Stimulated activated CD8-positive, alpha-beta memory T cell treated with anti-CD3 and anti-CD28 coated beads, Interleukin-15, amount 100 ng/mL, for 4 hours (primary cell): Measurements from ENCODE around the gene CLDN1.
A peak's percentile ranks its signal among the peaks of the same experiment; 100 is the strongest.

Source experiments
- DNase-seq, 2 donors: peaks; one replicate each; pipeline ENCODE4 v3.0.0-alpha.2; 2020; ENCODE audit warnings: low read depth in 2 of 2

The CLDN1 gene, protein sequence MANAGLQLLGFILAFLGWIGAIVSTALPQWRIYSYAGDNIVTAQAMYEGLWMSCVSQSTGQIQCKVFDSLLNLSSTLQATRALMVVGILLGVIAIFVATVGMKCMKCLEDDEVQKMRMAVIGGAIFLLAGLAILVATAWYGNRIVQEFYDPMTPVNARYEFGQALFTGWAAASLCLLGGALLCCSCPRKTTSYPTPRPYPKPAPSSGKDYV

DNA sequence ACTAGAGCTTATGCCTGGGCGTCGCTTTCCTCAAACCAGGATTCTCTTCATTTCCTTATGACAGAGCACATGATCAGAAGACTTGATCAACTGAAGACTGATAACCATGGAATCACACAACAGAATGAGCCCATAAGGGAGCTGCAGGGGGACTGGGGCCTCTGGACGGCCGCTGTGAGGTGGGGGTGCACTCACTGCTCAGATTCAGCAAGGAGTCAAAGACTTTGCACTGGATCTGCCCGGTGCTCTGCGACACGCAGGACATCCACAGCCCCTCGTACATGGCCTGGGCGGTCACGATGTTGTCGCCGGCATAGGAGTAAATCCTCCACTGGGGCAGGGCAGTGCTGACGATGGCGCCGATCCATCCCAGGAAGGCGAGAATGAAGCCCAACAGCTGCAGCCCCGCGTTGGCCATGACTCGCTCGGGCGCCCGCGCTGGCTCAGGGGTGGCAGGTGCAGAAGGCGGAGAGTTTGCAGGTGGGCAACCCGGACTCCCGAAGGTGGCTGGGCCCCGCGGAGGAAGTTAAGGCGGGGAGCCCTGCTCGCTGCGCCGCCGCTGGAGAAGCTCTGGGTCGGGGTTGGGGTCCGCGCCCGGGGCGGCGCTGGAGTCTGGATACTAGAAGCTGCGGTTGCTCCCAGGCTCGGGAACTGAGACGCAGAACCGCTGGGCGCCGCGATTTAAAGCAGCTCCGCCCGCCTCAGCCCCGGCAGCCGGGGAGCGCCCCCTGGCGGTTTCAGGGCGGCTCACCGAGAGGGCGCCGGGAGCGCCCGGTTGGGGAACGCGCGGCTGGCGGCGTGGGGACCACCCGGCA lies at the start of gene CLDN1:
CLDN1 (minus strand) TSS at position 658 of the 815 bp plus-strand sequence; CDS start at position 418, 240 bp downstream.
- peak; percentile 29 to 37 for DNase-seq

DNA sequence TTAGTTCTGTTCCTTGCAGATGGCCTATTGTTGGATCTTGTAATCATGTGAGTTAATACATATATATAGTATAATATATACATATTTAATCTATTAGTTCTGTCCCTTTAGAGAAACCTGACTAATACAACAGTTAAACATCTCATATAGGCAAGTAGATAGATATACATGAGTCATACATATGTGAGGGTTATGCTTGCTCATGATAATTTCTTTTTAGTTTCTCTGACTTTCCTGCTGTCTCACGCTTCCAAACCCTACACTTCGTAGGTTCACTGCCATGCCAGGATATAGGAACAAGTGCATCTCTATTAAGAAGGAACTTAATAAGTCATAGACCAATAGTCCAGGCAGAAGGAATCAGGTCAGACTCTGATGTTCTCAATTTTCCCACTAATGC lies 48.9 kb upstream of the CLDN1 start:
- no peak for DNase-seq

DNA sequence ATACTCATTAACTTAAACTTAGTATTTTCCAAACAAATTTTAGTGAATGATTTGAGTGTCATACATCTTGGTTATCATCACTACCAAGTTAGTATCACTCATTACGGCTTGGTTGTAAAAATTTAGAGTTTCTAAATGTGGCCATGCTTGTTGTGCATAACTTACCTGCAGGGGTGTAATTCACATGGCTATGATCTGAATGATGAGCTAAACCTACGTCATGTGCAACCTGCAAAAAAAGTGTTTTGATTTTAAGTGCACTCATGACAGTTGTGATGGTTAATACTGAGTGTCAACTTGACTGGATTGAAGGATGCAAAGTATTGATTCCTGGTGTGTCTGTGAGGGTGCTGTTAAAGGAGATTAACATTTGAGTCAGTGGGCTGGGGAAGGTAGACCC lies 48.1 kb upstream of the CLDN1 start:
- DNase-seq: no peak

DNA sequence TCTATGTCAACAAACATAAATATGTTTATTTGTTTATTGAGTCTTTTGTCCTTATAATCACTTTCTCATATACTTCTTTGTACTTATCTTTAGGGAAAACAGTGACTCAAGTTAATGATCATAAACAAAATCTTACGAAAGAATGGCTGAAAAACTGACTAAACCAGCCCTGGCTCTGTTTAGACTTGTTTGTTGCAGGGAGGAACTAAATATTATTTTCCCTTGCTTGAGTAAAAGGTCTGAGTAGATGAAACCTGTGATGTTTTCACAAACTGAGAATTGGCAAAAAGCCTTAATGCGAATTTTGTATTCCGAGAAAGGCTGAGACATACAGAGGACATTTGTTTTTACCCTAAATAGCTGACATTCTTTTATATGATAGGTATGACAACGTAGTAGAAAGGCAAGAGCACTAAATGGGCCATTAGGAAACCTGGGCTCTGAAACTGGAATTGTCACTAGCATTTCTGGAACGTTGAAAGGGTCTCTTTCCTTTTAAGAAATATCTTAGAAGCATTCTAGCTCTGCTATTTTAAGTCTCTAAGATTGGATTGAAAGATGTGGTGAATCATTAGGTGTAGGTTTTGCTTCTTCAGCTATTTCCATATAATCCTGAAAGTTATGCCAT lies 47.5 kb upstream of the CLDN1 start:
- DNase-seq: no peak

DNA sequence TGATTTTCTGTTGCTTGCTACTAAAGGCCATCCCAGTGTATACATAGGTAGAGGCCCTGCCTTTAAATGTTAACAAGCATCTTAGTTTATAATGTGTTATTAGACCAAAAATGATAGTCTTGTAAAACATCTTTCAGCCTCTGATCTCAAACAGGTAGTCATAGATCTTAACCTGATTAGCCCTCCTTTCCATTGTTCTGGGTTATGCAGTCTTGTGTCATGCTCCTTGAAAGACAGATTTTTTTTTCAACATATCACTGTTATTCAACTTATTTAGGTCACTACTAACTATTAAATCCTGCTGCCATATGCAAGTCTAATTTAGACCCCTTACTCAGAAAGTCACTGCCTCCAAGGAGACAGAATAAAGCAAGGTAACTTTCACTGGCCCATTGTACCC lies 46.6 kb upstream of the CLDN1 start:
- no peak for DNase-seq

DNA sequence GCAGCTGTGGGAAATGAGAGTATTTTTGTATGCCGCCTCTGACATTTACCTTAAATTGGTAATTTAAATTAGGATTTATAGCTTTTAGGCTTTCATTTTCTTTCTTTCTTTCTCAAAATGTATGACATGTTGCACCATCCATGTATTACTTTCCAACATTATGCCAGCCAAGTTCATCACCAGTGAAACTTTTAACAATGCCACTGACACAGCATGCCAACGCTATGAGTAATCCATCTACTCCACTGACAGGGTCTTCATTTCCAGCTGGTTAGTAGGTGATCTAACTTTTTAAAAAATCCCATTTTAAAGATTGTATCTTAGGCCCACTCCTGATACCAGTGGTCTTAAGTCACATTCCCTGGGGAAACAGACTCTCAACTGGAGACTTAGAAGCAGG lies 43.9 kb upstream of the CLDN1 start:
- DNase-seq: no peak

DNA sequence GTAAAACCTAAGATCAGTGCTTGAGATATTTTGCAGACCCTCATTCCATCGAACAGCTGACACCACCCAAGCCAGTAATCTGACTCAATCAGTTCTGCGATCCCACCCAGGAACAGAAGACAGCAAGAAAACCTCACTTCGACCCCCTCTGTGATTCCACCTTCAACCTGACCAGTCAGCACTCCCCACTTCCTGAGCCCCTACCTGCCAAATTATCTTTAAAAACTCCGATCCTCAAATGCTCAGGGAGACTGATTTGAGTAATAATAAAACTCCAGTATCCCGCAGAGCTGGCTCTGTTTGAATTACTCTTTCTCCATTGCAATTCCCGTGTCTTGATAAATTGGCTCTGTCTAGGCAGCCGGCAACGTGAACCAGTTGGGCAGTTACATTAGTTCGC lies 40.0 kb upstream of the CLDN1 start:
- no peak for DNase-seq

DNA sequence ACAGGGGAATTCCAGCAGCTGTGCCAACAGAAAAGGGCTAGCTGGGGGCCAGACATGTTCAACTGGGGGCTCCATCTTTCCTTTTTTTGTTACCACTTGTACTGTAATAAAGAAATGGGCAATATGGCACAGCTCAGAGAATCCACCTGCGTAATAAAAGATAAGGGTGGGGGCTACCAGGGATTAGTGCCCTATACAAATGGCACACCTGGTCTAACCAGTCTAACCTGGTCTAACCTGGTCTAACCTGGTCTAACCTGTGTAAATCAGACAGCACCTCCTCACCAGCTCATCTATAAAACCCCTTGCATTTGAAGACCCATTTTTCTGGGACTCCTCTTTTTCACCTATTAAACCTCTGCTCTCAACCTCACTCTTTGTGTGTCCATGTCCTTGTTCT lies 39.5 kb upstream of the CLDN1 start:
- no peak for DNase-seq

DNA sequence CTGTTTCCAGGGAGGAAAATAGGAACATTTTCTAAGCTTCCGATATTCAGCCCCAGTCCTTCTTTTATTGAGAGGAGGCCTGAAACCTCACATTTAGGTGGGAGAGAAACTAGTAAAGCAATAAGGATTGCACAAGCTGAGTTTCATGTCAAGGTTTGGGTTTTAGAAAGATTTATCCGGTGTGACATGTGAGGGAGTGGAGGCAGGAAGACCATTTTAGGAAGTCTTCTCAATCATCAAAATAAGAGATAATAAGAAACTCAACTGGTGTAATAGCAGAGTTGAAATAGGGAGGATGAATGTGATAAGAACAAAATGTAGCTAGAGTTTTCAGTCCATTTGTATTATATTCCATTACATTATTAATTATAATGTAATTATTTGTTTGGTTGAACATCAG lies 38.0 kb upstream of the CLDN1 start:
- no peak for DNase-seq

DNA sequence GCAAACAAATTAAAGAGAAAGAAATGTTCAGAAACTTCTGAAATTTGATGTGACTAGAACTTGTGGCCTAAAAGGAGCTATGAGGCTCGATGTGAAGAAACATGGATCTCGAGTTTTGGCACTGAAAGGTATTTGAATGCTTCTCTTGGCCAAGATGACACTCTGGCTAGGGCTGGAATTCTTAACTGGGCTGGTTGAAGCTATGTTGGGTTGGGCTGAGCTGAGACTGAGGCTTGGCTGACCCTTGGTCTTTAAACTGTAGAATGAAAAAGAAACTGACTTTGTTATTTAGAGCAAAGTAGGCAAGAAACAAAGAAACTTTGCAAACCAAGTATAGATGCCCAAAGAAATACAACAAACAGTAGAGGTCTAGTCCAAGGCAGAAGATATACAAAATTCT lies 37.6 kb upstream of the CLDN1 start:
- no peak for DNase-seq

DNA sequence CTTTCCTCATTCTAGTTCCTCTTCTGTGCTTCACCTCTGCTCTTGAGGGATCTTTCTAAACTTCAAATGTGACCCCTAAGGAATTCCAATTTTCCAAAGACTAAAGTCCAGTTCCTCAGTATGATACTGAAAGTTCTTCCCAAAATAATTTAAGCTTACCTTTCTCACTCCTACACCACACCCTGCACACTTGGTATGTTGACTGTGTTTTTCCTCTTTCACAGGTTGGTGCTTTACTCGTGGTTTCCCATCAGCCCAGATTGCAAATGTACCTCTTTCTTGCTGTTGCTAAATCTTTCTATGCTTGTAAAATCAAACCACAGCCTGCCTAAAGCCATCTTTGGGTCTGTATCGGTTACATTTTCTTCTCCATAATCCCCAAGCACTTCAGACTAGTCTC lies 35.2 kb upstream of the CLDN1 start:
- no peak for DNase-seq

DNA sequence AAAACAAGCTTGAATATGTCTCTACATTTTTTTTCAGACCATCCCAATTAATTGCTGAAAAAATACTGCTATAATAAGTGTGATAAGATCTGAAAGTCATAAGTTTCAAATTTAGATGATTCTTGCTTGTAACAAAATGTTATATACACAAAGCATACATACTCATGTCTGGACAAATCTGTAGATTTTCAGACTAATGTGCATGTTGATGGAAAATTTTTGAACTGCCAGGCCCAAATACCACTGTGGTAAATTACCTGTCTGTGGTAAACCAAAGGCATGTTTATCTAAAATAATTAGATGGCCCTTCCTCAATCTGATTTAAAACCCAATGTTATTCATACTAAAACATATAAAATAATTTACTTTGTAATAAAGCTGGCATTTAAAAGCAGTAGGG lies 34.0 kb upstream of the CLDN1 start:
- no peak for DNase-seq

DNA sequence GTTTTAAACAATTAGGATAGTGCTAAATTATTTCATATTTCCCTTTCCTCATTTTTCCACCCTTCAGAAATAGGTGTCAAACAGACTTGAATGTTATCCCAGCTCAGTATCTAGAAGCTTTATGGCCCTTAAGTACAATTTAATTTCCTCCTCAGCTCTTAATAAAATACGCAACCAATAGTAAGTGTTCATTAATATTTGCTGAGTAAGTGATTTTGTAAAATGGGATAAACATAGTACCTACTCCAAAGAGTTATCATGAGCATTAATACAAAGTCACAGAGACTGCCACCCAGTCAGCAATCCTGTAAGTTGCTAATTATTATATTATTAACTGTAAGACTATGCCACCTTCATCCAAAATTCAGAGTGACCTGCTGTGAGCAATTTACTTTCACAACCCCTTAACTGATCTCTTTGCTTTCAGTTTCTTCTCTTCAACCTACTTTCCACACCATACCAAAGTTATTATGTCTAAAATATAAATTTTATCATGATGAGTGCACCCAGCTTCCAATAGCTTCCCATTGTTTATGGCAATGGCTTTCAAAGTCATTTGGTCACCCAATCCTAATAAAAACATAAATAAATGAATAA lies 30.7 kb upstream of the CLDN1 start:
- DNase-seq: no peak

DNA sequence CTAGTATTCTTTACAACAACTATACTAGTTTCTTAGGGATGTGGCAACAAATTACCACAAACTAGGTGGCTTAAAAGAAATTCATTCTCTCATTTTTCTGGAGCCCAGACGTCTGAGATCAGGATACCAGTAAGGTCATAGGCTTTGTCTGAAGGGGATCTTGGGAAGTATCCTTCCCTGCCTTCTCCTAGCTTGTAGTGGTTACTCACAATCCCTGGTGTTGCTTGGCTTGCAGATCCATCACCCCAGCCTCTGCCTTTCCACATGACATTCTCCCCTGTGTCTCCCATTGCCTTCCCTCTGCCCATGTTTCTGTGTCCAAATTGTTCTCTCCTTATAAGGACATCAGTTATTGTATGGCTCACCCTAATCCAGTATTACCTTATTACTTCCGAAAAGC lies 24.3 kb upstream of the CLDN1 start:
- DNase-seq: no peak

DNA sequence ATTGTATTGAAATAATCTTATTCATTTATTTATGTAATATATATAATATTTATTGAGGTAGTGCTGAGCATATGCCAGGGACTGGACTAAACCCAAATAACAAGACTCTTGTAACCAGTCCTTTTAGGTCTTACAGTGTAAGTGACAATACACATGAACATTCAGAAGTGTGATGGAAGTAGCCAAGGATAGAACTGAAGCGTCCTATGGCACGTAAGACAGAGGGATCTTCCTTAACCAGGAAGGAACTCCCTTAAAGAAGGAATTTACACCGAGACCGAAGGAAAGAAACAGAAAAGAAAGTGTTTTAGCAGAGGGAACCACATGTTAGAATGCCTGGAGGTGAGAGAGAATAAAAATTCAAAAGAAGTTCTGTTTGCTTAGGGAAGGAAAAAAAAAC lies 23.6 kb upstream of the CLDN1 start:
- no peak for DNase-seq

DNA sequence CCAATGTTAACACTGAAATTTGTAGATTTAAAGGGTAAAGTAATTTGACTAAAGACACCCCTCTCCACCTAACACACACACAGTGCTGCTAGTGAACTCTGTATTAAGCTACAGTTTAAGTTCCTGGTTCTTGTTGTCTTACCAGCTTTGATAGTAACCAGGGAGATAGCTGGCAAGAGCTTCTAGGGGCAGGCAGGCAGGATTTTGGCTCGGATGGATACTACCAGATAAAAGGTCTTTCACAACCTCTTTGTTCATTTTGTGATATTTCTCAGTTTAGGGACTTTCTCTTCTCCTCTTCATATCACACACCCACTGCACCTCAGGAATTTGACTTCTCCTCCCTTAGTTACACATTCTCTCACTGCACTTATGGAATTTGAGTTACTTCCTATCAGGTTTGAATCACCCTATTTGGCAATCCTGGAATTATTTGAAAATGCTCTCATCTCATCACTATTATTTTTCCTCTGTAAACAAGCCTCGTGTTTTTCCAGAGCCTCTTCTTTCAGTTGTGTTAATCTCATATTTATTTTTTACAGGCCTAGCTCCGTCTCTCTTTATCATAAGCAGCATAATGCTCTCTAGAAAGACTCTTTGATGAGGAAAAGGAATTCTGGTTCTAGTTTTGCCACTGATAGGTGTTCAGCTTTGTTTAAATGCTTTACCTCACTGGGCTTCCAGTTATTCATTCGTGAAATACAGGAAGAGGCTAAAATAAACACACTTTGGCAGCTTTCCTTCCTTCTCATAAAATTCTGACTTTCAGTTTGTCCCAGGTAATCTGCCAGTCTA lies 23.0 kb upstream of the CLDN1 start:
- no peak for DNase-seq

DNA sequence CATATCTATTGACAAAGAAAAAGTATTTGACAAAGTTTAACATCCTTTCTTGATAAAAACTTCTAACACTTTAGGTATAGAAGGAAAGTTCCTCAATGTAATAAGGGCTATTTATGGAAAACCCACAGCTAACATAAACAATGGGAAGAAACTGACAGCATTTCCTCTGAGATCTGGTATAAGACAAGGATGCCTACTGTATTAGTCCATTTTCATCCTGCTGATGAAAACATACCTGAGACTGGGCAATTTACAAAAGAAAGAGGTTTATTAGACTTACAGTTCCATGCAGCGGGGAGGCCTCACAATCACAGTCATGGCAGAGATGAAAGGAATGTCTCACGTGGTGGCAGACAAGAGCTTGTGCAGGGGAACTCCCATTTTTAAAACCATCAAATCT lies 17.8 kb upstream of the CLDN1 start:
- no peak for DNase-seq

DNA sequence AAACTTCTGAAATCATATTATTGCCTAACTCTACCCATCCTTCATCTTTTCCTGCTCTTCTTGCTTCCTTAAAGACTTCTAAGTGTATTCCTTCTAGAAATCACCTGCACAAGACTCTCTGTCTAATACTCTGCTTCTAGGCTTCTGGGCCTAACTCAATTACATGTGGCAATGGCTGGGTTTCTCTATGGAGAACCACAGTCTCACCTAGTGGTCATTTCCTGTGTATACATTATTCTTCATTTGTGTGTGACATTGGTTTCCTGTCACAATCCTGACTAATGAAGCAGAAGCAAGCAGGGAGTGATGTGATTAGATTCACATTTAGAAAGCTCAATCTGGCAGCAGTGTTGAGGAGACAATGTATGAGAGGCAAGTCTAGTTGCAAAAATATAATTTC lies 16.9 kb upstream of the CLDN1 start:
- no peak for DNase-seq

DNA sequence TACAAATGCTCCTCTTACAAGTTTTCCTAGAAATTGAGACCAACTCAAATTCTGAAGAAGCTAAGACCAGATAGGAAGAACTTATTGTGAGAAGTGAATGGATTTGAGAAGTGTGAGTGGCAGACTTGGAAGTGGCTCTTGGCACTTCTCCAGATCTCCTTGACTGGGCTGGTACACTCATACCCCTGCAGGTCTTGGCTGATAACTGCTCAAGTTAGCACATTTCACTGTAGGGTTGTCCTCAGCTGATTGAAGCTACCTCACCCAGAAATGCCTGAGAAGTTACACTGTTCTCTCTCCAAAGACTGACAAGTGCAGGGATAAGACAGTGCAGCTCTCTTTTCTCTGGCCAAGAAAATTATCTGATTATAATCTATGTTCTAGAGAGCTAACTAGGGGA lies 16.5 kb upstream of the CLDN1 start:
- no peak for DNase-seq

DNA sequence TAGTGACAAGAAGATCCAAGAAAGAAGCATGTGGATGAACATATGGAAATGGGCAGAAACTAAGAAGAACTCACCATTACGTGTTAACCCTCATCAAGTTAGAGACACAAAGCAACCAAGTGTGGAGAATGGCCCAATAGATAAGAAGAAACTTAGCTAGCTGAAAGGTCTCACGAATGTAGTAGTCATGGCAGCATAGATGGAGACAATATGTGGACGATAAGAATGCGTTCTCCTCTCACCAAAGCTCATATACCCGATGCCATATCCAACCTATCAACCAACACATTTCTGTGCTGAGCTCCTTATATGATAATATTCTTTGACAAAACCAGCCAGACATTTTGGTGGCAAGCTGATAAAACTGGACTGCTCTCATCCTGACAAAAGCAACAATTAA lies 15.1 kb upstream of the CLDN1 start:
- no peak for DNase-seq

DNA sequence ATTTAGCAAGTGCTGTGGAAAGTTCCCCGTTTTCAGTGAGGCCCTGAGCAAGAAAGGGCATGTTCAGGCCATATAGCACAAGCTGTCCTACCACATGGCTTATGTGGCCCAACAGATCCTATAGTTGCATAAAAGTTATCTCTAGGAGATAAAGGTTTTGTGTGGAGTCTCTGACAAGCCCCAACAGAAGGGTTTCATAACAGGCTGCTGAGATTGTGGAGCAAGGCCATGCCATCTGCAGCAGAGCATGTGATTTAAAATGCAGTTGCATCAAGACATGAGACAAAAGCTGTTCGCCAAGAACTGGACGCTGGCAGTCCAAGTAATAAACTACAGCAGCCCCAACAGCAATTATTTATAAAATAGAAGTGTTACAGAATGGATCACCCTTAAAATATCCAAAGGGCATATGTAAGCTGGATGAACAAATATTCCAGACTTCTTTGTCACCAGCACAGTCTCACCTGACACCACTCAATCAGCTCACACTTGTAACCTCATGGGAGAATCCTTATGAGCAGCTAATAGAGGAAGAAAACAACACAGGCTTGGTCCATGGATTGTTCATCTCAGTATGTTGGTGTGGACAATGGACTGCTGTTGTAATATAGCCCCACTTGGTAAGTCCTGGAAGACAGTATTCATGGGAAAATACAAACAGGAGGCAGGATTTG lies 14.4 kb upstream of the CLDN1 start:
- no peak for DNase-seq
